Inferior parietal cortex (tissue), 1 donor: ENCODE results near the gene MYO5C.
"Not testable (repeated sequence)": the region's sequence is repeated elsewhere in the genome, so short reads cannot be mapped to it uniquely, and the experiment has no call there.

Experiments
- DNase-seq: peaks from one replicate; pipeline ENCODE4 v3.0.0-alpha.2; 2016; ENCODE audit errors: extremely low spot score

Gene MYO5C

DNA sequence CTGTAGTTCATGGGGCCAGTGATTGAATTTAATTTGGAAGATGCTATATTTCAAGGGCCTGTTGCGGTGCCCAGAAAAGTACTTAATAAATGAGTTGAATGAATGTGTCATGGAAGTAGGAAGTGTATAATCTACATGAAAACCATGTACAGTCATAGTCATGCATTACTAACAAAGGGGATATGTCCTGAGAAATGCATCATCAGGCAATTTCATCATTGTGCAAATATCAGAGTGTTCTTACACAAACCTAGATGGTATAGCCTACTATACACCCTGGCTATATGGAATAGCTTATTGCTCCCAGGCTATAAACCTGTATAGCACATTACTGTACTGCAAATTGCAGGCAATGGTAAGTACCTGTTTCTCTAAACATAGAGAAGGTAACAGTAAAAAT is 10.7 kb upstream of the MYO5C start:
- no peak for DNase-seq

DNA sequence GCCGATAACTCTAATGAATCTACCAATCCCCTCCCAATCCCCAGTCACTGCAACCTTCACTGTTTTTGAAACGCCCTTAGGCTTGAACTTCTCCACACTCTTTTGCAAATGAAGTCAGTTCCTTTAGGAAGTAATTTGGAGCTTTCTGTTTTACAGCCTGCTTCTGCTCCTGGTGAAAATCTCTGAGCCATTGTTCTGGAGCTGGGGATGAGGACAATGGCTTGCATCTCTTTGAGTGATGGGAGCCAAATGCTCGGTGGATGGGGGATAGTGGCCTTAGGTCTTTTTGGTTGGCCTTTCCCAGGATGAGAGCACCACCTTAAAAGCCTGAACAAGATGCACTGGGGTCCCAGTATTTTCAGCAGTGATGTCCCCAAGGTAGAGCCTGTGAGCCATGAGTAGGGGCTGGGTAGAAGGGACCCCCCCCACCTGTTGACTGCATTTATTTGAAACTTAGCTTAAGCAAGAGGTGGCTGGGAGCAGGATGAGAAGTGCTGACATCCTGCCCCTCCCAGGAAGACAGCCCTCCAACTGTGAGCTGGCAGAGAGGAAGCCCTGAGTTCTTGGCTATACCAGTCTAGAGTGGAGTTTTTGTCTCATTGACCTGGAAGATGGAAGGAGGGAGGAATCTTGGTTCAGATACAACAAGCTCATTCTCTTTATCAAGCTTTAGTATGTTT is 7.6 kb upstream of the MYO5C start:
- no peak for DNase-seq

- DNase-seq: no peak
Observed at GRCh38 chr15:52301265-52301847, 5.8 kb upstream of the MYO5C start.

DNA sequence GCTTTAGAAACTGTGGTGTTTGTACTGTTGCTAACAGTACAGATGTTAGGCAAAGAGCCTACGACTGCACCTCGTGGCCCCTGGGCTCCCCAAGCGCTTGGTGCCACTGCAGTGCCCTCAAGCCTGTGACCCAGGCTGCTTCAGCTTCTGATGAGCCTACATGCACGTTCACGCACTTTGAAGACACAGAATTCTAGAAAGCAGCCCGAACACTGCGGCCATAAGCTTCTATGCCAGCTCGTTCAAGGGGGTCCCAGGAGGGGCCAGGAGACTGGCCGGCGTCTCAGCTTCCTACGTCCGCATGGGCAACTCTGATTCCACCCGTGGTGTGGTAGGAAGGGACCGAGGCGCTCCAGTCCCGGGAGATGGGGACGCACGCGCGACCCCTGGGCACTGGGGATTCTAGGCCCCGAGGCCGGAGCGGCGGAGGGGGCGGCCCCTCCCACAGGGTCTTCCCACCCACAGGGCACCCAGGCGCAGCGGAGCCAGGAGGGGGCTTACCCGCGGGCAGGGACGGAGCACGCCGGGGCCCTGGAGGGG is 653 bp downstream of the MYO5C start:
- no peak for DNase-seq

- DNase-seq: no peak
Observed at GRCh38 chr15:52292780-52293392, 2.7 kb downstream of the MYO5C start.

GRCh38 chr15:52291204-52291603 is 4.4 kb downstream of the MYO5C start:
- no peak for DNase-seq

DNA sequence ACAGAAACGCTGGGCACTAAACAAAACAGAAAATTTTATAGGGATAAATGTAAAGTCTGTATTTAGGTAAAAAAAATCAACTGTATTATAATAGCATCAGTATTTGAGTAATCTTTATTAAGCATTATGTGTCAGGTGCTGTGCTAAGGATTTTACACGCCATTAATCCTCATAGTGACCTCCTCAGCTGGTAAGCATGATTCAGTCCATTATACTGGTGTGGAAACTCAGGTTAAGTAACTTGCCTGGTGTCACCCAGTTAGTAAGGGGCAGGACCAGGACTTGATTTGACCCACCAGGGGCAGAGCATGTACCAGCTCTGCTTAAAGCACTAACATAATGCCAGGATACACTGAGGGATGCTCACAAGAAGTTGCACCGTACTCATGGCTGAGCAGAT is 4.8 kb downstream of the MYO5C start:
- no peak for DNase-seq

DNA sequence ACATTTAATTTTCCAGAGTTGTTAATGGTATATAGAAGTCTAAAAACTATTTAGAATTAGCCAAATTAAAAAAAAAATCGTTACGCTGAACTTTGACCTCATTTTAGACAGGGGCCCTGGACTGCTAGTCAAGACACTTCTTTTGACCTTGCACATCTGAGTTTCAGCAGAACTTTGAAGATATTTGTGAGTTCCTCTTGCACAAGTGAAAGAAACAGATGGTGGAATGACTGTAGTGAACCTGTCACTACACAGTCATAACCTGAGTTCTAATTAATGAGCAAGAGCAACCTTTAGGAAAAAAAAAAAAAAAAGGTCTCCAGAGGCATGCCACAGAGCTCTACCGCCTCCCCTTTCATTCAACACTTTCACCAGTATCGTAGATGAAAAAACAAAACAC is 5.3 kb downstream of the MYO5C start:
- DNase-seq: no peak

- DNase-seq: no peak
Observed at GRCh38 chr15:52289629-52290081, 5.9 kb downstream of the MYO5C start.

- DNase-seq: no peak
Observed at GRCh38 chr15:52288986-52289385, 6.6 kb downstream of the MYO5C start.

- no peak for DNase-seq
Observed at GRCh38 chr15:52288051-52288942, 7.3 kb downstream of the MYO5C start.

DNA sequence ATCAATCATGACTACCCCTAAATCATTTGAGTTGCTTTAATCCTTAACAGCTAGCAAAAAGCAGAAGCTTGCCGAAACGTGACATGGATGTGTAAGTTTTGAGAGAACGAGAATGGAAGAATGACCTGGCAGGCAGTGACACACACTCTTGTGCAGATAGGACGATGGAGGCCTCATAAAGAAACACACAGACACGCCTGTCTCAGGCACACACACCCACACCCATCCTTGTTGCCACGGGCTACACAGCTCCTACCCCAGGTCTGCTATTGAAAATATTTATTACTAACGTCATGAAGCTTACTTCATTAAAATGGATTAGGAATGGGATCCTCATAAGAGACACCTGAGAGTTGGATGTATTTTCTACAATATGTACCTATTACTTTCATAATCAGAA is 8.5 kb downstream of the MYO5C start:
- no peak for DNase-seq

DNA sequence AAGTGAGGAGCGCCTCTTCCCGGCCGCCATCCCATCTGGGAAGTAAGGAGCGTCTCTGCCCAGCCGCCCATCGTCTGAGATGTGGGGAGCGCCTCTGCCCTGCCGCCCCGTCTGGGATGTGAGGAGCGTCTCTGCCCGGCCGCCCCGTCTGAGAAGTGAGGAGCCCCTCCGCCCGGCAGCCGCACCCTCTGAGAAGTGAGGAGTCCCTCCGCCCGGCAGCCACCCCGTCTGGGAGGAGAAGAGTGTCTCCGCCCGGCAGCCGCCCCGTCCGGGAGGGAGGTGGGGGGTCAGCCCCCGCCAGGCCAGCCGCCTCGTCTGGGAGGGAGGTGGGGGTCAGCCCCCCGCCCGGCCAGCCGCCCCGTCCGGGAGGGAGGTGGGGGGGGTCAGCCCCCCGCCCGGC is 9.7 kb downstream of the MYO5C start:
- not testable (repeated sequence) for DNase-seq

GRCh38 chr15:52284164-52284563 is 11.4 kb downstream of the MYO5C start:
- DNase-seq: no peak

- DNase-seq: no peak
Observed at GRCh38 chr15:52283281-52283680, 12.3 kb downstream of the MYO5C start.

GRCh38 chr15:52282418-52282817 is 13.2 kb downstream of the MYO5C start:
- no peak for DNase-seq

- no peak for DNase-seq
Observed at GRCh38 chr15:52281085-52282035, 14.2 kb downstream of the MYO5C start.

DNA sequence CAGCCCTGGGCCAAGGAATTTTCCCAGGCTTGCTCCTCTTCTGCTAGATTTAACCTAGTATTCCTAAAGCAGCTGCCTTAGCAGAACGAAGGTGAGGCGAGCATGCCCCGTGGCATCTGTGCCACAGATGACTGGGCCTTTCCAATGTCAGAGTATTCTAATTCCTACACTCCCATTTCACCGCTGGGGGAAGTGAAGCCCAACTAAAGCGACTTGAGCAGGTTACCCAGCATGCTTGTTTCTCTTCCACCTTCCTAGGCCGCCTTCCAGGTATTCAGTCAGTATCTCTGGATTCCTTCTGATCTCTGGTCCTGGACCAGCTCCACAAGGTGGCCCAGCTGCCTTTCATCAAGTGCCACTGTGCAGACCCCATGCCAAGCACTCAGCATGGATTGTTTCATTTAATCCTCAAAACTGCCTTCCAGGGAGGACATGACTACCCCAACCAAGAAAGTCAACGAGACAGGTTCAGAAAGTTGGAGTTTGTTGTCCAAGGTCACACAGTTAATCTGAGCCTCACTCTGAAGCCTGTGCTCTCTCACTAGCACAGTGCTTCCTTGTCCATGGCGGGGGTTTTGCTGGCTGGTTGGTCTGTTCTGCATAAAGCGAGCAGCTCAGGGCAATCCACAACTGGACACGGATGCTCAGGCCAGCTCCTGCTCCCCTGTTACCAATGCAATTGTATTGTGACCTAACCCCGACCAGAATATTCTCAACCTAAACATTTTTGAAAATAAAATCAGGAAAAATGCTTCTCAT is 15.1 kb downstream of the MYO5C start:
- no peak for DNase-seq

GRCh38 chr15:52278636-52279367 is 16.8 kb downstream of the MYO5C start:
- DNase-seq: no peak
